GM21447 (cell line): ENCODE data around the gene STARD3NL.
A peak's percentile ranks its signal among the peaks of the same experiment; 100 is the strongest.
"Not testable (repeated sequence)": the region's sequence is repeated elsewhere in the genome, so short reads cannot be mapped to it uniquely, and the experiment has no call there.

Source experiments
- ATAC-seq: cut with Tn5 transposase; IDR thresholded peaks from one replicate; pipeline ENCODE4 v1.9.1; 2021; ENCODE audit not compliant: unreplicated experiment

Gene STARD3NL

GRCh38 chr7:38220452-38220851 lies 42.4 kb downstream of the STARD3NL start:
- no peak for ATAC-seq

GRCh38 chr7:38222481-38223096 lies 44.5 kb downstream of the STARD3NL start:
- ATAC-seq, result peak; percentile 62

GRCh38 chr7:38223306-38223705 lies 45.3 kb downstream of the STARD3NL start:
- ATAC-seq, result no peak

GRCh38 chr7:38224392-38224791 lies 46.3 kb downstream of the STARD3NL start:
- ATAC-seq, result no peak

GRCh38 chr7:38229386-38229785 lies 51.3 kb downstream of the STARD3NL start:
- no peak for ATAC-seq

GRCh38 chr7:38229884-38230642 lies 52.0 kb downstream of the STARD3NL start:
- ATAC-seq, result no peak

- peak; percentile 95 for ATAC-seq
Observed at GRCh38 chr7:38232502-38233366, 54.7 kb downstream of the STARD3NL start.

- not testable (repeated sequence) for ATAC-seq
Observed at GRCh38 chr7:38234759-38235158, 56.7 kb downstream of the STARD3NL start.

GRCh38 chr7:38235606-38236005 lies 57.6 kb downstream of the STARD3NL start:
- ATAC-seq, result no peak

GRCh38 chr7:38239129-38239528 lies 61.1 kb downstream of the STARD3NL start:
- ATAC-seq, result not testable (repeated sequence)

GRCh38 chr7:38241071-38241470 lies 63.0 kb downstream of the STARD3NL start:
- ATAC-seq, result no peak

- no peak for ATAC-seq
Observed at GRCh38 chr7:38242814-38243213, 64.8 kb downstream of the STARD3NL start.

- ATAC-seq, result not testable (repeated sequence)
Observed at GRCh38 chr7:38243345-38243744, 65.3 kb downstream of the STARD3NL start.

- ATAC-seq, result no peak
Observed at GRCh38 chr7:38244516-38244915, 66.5 kb downstream of the STARD3NL start.

GRCh38 chr7:38245409-38245977 lies 67.4 kb downstream of the STARD3NL start:
- no peak for ATAC-seq

GRCh38 chr7:38248069-38248567 lies 70.1 kb downstream of the STARD3NL start:
- no peak for ATAC-seq

- ATAC-seq, result peak; percentile 83
Observed at GRCh38 chr7:38249849-38250248, 71.8 kb downstream of the STARD3NL start.

GRCh38 chr7:38257350-38257677 lies 79.3 kb downstream of the STARD3NL start:
- ATAC-seq, result no peak

GRCh38 chr7:38259157-38259556 lies 81.1 kb downstream of the STARD3NL start:
- ATAC-seq, result not testable (repeated sequence)

GRCh38 chr7:38261601-38262000 lies 83.6 kb downstream of the STARD3NL start:
- ATAC-seq, result not testable (repeated sequence)

- ATAC-seq, result not testable (repeated sequence)
Observed at GRCh38 chr7:38262026-38262425, 84.0 kb downstream of the STARD3NL start.
